GM19351 (cell line): Measurements from ENCODE around the gene COQ3.
"Not testable (repeated sequence)": the region's sequence is repeated elsewhere in the genome, so short reads cannot be mapped to it uniquely, and the experiment has no call there.

Experiments
- ATAC-seq: cut with Tn5 transposase; IDR thresholded peaks from one replicate; pipeline ENCODE4 v1.9.1; 2021; ENCODE audit warnings: mild to moderate bottlenecking, moderate library complexity; ENCODE audit not compliant: unreplicated experiment

Gene COQ3

GRCh38 chr6:99390896-99391295, 3.1 kb downstream of the COQ3 start:
- no peak for ATAC-seq

DNA sequence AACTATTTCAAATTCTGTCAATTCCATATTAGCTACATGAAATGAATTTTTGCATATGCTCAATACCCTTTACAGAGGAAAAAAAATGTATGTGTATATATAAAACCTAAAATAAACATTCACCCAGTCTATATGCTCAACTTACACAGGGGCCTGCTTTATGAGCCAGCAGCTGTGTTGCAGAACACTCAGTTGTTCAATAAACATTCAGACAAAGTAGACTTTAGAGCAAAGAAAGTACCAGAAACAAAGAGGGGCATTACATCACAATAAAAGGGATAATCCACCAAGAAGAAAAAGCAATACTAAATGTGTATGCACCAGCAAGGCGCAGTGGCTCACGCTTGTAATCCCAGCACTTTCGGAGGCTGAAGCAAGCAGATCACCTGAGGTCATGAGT, 9.5 kb downstream of the COQ3 start:
- no peak for ATAC-seq

DNA sequence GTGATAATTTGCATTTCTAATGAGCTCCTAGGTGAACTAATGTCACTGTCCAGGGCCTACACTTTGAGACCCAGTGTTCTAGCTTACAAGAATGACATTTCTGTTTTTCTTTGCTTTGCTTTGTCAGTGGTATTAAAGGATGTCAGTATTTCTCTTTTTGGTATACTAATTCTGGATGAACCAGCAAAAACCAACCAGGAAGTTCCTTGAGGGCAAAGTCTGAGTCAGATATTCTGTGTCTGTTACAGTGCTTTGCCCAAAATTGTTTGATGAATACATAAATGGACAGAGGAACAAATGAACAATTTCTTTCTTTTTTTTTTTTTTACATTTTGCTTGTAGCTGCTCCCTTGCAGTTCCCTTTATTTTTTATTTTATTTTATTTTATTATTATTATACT, 15.4 kb downstream of the COQ3 start:
- no peak for ATAC-seq

DNA sequence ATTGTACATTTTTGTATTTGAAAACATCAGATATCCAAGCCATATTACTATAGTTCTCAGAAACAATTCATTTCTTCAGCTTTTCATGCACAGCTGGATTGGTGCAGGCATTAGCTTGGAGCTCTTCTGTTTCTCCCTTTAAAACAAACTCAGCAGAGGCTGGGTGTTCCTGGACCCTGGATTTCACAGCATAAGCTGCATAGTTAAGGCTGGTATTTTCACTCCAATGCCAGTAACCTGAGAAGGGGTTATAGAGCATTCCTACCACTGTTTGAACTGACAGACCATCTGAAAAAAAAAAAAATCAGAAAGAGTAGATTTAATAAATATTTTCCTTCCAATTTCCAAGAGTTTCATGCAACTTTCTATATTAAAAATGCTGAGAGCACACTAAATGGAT, 24.5 kb downstream of the COQ3 start:
- no peak for ATAC-seq

GRCh38 chr6:99366852-99367251, 27.1 kb downstream of the COQ3 start:
- no peak for ATAC-seq

DNA sequence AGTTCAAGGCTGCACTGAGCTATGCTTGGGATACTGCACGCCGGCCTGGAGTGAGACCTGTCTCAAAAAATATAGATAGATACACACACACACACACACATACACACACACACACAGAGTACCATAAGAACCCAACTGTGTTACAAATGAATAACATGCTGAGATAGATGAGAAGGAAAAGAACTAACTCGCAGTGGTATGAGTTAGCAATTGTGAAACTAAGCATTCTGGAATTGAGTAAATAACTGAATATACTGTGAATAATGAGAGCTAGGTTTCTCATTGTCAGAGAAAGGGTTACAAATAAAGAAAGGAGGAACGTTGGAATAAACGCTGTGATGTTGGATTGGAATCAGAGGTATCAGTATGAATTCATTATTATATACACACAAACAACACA, 30.0 kb downstream of the COQ3 start:
- peak; percentile 88 for ATAC-seq

DNA sequence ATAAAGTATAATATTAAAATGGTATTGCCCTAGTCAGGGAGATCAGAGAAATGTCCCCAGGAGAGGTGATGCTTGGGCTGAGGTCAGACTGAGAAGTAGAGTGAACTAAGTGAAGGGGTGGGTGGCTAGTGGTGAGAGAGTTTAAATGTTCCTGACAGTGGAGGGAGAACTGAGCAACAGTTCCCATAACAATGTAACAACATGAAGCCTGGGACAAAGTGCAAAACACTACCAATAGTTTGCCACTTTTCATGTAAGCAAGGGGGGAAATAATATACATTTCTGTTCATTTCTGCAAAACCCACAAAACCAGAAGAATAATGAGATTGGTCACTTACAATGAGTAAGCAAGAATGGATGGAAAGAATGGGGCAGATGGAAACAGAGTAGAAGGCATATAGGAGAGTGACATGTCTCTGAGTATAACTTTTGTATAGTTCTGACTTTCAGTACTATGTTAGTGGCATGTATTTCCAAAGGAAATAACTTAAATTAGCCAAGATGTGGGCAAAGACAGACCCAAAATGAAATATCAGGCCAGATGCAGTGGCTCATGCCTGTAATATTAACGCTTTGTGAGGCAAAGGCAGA, 31.2 kb downstream of the COQ3 start:
- peak; percentile 34 for ATAC-seq

DNA sequence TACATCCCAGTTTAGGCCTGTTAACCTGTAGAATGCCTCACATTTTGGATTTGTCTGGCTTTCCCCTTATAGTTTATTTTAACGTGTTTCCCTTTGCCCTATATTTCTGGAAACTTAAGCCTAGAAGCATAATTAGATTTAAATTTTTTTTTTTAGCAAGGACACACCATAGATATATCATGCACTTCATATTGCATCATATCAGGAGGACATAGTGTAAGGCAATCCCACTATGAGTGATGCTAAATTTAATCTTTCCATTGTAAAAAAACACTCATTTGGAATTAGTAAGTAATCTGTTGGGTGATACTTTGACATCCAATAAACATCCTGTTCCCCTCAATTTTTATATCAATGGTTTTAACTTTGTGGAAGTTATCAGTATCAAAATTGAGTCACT, 34.2 kb downstream of the COQ3 start:
- no peak for ATAC-seq

DNA sequence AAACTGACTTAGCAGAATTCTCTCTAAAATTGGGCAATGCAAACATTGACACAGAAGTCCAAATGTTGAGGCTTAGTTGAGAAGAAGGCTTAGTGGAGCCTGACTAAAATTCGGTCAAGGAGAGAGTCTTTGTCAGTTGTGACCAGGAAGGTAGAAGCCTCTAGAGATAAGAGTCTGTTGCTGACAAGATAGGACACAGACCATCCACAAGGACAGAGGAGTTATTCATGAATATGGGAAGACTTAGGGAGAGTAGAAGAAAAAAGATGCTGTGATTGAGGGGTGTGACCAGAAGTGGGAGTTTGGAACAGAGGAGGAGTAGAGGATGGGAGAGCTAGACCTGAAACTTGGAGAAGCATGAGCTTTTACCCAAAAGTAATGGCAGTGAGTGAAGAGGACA, 37.4 kb downstream of the COQ3 start:
- ATAC-seq = no peak

- no peak for ATAC-seq
Observed at GRCh38 chr6:99354983-99355382, 39.0 kb downstream of the COQ3 start.

DNA sequence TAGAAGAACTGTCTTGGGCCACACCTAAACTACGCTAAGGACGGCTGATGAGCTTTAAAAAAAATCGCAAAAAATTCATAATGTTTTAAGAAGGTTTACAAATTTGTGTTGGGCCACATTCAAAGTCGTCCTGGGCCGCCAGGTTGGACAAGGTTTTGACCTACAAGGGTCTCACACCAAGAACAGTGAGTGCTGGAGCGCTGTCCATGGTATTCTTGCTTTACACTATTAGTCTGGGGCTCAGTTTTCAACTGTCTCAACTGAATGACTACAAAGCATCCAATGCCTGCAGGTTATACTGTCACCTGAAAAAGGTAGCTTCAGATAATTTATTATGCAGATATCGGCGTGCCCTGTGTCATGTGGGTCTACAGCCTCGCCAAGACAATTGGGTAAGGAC, 40.9 kb downstream of the COQ3 start:
- ATAC-seq = no peak

- ATAC-seq = no peak
Observed at GRCh38 chr6:99350573-99350972, 43.4 kb downstream of the COQ3 start.

- peak; percentile 54 for ATAC-seq
Observed at GRCh38 chr6:99349171-99350141, 44.5 kb downstream of the COQ3 start, which contains the start of gene FAXC. Gene FAXC (minus strand): TSS chr6:99349674. CDS start chr6:99349372, 302 bp downstream.

GRCh38 chr6:99348288-99349170, 45.5 kb downstream of the COQ3 start:
- no peak for ATAC-seq

GRCh38 chr6:99347804-99348203, 46.2 kb downstream of the COQ3 start:
- no peak for ATAC-seq

DNA sequence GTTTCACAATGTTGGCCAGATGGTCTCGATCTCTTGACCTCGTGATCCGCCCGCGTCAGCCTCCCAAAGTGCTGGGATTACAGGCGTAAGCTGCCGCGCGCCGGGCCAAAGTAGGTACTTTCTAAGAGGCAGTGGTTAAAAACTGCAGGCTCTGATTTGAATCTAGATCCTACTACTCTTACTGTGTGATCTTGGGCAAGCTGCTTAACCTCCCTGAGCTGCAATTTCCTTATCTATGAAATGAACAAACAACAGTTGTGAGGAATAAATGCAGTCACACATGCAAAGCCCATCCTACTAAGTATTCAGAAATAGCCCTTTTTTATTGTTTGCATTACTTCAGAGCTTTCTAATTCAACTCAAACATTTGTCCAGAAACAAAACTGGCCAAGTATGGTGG, 47.4 kb downstream of the COQ3 start:
- no peak for ATAC-seq

- ATAC-seq = no peak
Observed at GRCh38 chr6:99345164-99345563, 48.8 kb downstream of the COQ3 start.

DNA sequence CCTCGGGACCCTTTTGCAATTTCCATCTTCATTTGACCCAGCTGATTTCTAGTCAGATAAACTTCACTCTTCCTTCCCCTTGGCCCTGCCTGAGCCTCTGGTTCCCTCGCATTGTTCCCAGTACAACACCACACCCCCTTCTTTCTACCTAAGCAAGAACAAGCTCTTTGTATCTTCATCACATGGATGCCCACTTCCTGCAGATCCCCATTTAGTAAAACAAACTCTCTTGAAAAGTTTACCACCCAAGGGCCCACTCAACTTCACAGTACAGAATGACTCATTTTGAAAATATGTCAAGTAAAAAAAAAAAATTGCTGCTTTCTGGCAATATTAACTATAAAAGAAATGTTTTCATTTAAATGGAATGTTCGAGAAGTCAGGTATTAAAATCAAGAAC, 49.7 kb downstream of the COQ3 start:
- ATAC-seq = no peak

DNA sequence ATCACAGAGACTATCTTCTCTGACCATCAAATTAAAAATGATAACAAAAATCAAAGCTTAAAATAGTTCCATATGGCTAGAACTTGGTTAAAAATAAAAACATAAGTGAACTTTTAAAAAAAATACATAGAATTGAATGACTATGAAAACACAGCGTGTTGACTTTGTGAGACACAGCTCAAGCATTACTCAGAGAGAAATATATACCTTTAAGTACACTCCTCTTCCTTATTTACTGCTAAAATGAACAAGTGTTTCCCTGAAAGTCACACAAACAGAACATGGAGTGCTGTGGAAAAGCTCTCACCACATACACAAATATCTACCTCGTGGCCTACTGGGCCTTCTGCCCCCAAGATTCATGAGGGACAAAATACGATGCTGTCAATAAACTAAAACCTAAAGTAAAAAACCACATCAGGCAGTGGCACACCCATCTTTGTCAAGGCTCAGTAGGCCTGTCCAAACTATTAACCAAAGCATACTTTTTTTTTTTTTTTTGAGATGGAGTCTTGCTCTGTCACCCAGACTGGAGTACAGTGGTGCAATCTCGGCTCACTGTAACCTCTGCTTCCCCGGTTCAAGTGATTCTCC, 52.0 kb downstream of the COQ3 start:
- ATAC-seq = peak; percentile 45

DNA sequence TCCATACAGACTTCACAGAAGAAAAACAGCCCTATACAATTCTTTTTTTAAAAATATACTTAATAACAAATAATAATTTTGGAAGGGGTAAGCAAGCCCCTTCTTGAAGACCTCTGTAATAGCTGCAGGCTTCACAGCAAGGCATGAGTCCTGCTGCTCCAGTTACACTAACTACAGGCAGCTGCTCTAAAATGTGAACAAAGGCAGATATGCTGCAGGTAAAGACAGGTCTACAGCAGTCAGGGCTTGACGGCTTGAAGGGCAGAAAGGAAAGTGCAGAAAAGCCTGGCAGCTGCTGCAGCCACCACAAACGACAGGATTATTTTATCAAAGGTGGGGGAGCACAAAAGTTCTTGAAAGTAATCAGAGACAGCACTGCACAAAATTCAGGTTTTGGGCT, 55.8 kb downstream of the COQ3 start:
- ATAC-seq = no peak

GRCh38 chr6:99335298-99335697, 58.7 kb downstream of the COQ3 start:
- not testable (repeated sequence) for ATAC-seq
